HG03432 (cell line): ENCODE data around the gene NPTXR.

Source experiments
- ATAC-seq: cut with Tn5 transposase; IDR thresholded peaks from one replicate; pipeline ENCODE4 v1.9.1; 2021; ENCODE audit warnings: mild to moderate bottlenecking, moderate library complexity; ENCODE audit not compliant: unreplicated experiment

The NPTXR gene

DNA sequence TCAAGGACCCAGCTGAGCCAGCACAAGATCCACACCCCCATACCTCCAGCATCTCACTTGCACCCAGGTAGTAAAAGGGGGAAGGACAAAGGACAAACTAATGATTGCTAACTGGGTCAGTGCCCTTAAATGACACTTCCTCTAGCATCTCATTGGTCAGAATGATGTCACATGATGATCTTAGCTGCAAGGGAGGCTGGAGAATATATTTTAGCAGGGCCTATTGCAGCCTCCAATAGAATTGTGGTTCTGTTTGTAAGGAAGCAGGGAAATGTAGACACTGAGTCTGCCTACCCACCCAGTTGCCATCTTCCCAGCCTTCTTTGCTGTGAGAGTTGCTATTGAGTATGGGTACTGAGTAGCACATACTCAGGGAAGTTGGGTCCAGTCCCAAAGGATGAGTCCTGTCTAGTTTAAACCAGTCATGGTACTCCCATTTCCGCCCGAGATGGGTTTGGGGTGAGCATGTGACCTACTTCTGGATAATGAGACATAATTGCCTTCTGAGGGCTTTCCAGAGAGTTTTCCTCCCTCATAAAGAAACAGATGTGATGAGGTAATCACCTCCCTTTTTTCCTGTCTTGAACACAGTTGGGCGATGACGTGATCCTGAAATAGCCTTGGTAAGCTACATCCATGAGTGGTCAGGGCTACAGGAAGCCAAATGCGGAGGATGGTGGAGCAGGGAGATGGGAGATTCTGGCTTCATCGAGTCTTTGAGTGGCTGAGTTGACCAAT is 44.4 kb downstream of the NPTXR start:
- ATAC-seq: no peak

DNA sequence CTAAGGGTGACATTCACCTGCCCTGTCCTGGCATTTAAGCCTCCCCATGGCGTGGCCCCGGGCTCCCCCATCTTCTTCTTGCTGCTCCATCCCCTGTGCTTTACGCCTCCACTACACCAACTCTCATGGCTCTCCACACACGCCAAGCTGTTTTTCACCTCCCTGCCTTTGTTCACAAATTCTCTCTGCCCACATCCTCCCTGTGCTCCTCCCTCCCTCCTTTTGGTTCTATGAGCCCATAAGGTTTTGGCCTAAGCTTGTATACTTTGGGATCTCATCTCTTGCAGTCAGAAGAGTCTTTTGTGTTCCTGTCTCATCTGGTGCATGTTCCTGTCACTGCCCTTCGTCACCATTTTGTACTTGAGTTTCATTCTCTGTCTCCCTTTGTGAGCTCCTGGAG is 45.3 kb downstream of the NPTXR start:
- ATAC-seq: no peak

GRCh38 chr22:38796262-38796957 is 47.4 kb downstream of the NPTXR start:
- ATAC-seq: no peak

GRCh38 chr22:38795569-38795968 is 48.3 kb downstream of the NPTXR start:
- no peak for ATAC-seq

DNA sequence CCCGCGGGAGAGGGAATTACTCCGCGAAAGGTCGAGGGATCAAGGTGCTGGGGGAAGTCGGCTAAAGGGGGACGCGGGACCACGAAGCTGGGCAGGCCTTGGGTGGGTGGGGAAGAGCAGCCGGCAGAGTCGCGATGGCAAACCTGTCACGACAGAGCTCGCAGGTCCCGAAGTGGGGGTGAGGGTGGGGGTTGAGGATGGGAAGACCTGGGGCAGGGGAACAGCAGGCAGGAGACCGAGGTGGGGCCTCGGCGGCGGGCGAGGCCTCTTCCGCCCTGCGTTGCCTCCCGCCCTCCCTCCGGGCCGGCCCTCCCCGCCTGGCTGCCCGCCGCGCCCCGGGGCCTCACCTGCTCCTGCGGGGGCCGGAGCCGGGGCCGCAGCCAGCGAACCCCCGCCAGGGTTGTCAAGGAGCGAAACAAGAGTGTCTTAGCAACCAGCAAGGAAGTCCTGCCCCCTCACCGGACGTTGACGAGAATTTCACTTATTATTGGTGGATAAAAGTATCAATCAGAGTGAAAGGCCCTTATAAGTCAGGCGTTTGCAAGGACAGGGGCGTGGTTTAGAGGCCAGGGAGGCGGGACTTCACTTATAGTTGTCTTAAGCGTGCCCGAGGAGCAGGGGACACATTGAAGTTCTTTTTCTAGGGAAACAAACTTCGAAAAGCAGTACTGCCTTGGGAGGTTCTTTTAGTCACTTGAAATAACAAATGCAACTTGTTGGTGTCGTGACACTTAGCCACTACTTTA is 49.9 kb downstream of the NPTXR start, which contains the start of gene DNAL4:
TSS of gene DNAL4 (minus strand) at position 423 of the 746 bp plus-strand sequence. CDS start 11,412 bp downstream, outside the sequence.
- ATAC-seq: peak; percentile 94

GRCh38 chr22:38793317-38793716 is 50.5 kb downstream of the NPTXR start:
- ATAC-seq: no peak

GRCh38 chr22:38792833-38793232 is 51.0 kb downstream of the NPTXR start:
- ATAC-seq: no peak

GRCh38 chr22:38789606-38790005 is 54.2 kb downstream of the NPTXR start:
- no peak for ATAC-seq

- no peak for ATAC-seq
These were observed 55.0 kb downstream of the NPTXR start for GRCh38 chr22:38788846-38789245.

DNA sequence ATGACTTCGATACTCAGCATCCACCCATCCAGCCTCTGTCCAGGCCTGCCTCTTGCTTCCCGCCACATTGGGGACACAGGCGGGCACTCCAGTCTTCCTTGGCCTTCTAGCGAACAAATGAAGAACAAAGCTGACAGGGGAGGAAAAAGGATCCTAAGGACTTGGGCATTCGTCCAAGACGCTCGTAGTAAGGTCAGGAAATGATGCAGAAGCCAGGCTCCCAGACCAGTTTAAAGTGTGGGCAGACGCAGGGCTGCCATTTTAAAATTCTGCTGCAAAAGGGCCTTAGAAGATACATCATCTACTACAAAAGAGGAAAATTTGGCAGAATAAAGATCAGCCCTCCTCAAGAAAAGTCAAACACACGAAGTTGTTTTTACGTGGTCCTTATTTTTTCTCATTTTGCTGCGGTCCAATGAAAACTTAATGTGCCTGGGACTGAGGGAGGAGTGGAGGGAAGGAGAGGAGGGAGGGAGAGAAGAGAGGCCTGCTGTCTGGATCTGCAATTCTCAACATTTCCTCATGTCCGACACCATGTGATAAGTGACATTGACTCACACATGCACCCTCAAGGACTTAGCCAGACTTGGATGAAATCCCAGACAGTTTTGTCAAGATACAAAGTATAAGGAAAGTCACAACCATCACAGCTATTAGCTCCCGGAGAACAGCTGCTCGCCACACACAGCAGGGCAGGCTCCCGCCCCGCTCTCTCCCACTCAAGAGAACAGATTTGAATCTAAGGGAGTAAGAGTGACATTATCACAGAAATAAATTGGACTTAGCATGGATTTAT is 55.6 kb downstream of the NPTXR start:
- ATAC-seq: no peak

GRCh38 chr22:38786631-38787030 is 57.2 kb downstream of the NPTXR start:
- no peak for ATAC-seq

GRCh38 chr22:38784856-38785255 is 59.0 kb downstream of the NPTXR start:
- ATAC-seq: no peak

DNA sequence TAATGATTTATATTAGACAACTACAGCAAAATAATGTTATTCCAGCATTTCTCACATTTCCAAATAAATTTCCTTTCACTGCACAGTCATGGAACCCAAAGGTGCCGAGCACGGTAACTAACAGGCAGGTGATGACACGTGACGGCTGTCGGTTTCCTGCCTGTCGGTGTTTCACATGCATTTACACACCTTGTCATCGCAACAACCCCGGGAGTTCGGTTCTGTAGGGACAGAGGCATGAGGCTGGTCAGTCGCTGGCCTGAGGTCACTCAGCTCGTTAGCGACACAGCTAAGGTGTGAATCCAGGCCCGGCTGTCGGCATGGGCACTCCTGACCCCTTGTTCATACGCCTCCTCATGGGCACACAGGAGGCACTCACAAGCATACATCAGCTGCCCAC is 59.8 kb downstream of the NPTXR start:
- ATAC-seq: no peak

DNA sequence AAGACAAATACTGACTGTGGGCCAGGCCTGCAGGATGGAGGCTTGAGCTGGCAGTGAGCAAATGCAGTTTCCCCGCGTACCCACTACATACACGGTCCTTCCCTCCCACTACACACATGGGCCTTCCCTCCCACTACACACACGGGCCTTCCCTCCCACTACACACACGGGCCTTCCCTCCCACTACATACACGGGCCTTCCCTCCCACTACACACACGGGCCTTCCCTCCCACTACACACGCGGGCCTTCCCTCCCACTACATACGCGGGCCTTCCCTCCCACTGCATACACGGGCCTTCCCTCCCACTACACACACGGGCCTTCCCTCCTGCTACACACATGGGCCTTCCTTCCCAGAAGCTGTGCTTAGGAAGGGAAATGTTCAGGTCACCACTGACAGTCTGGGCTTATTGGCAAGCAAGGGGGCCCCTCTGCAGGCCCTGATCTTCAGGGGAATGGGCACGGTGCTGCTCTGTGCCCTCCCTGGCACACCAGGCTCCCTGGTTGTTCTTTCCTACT is 60.7 kb downstream of the NPTXR start:
- no peak for ATAC-seq

DNA sequence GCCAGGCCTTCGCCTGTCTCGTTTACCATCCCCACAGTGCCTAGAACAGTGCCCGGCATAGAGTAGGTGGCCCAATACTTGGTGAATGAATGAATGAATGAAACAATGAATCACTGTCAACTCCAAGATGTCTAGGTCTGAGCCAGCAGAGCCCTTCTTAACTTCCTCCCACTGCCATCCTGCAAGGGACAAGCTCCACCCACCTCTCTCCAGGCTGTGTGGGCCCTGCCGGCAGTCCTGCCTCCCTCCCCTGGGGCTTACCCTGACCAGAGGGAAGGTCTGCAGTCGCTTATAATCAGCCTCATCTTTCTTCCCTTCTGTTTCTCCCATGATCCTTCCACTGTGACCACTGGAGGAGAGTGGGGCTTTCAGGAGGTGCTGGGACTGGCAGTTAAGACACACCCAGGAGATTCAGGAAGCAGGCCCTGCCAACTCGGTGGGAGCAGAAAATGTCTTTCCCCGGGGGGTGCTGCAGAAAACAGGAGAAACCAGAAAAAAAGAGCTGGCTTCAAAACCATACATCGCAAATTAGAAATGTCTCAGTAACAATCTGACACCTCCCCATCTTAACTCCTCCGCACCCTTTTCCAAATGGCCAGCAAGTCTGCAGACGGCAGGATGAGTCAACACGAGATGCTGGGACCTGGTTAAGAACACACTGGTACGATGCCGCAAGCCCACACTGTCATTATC is 61.3 kb downstream of the NPTXR start:
- ATAC-seq: no peak

GRCh38 chr22:38781033-38781432 is 62.8 kb downstream of the NPTXR start:
- ATAC-seq: no peak

- ATAC-seq: no peak
These were observed 66.6 kb downstream of the NPTXR start for GRCh38 chr22:38777087-38777671.

DNA sequence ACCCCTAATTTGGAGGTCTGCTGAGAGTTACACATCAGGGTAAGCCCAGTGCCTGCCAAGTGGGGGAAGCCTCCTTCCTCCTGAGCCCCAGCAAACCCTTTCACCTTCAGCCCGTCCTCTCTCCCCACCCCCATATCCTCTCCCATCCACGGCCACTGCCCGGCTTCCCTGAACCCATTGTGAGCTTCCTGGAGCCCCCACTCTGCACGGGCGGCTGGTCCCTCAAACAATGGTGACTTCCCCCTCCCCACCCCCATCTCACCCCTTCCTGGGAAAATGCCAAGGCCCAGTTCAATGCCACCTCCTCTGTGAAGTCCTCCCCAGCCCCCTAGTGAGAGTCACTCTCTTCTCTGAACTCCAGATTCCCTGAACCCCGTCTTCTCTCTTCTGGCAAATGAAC is 67.7 kb downstream of the NPTXR start:
- ATAC-seq: no peak

DNA sequence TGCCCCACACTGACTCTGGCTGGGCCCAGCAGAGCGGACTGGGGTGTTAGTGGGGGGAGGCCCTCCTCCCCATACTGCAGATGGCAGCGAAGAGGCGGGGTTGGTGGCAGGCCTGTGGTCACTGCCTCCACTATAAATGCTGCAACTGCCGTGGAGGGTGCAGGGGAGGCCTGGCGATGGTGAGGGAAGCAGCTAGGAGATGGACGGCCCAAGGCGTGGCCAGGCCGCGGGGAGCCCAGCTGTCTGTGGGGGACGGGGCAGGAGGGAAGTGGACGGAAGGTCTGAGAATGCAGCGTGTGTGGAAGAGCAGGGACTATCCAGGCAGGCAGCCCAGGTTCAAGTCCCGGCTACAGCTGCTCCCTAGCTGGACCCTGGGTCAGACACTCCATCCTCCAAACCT is 68.2 kb downstream of the NPTXR start:
- ATAC-seq: no peak
